HT-29 (cell line): ENCODE results near the gene ONECUT2. TPM values are rescaled to one million over a fixed set of nuclear protein-coding genes. Genes with fewer than 3 reads are reported as not detected.
"Not testable (repeated sequence)": the region's sequence is repeated elsewhere in the genome, so short reads cannot be mapped to it uniquely, and the experiment has no call there.

Experiments
- DNase-seq: peaks from one replicate; pipeline ENCODE4 v3.0.0-alpha.2; 2015; ENCODE audit warnings: low spot score
- total RNA-seq: library from RNA; depleted of rRNA; stranded (reverse); fragments of >200 nt; shearing (Covaris generic); gene quantifications from 2 replicates; pipeline ENCODE4 v1.2.3, GENCODE V29; 2014

Gene ONECUT2
- total RNA-seq, 1 experiment from 2014 or later = 8.6 TPM

- peak; percentile 37 for DNase-seq
These were observed 10.5 kb downstream of the ONECUT2 start for GRCh38 chr18:57445488-57446319.

GRCh38 chr18:57446322-57446721 lies 11.1 kb downstream of the ONECUT2 start:
- peak; percentile 52 for DNase-seq

GRCh38 chr18:57447154-57447621 lies 12.0 kb downstream of the ONECUT2 start:
- no peak for DNase-seq

- no peak for DNase-seq
These were observed 20.5 kb downstream of the ONECUT2 start for GRCh38 chr18:57455576-57456129.

GRCh38 chr18:57461652-57462269 lies 26.6 kb downstream of the ONECUT2 start:
- DNase-seq = no peak

- no peak for DNase-seq
These were observed 31.1 kb downstream of the ONECUT2 start for GRCh38 chr18:57466307-57466706.

- no peak for DNase-seq
These were observed 31.7 kb downstream of the ONECUT2 start for GRCh38 chr18:57466745-57467409.

- no peak for DNase-seq
These were observed 34.7 kb downstream of the ONECUT2 start for GRCh38 chr18:57469884-57470283.

GRCh38 chr18:57475408-57475807 lies 40.2 kb downstream of the ONECUT2 start:
- DNase-seq = no peak

GRCh38 chr18:57475903-57476302 lies 40.7 kb downstream of the ONECUT2 start:
- no peak for DNase-seq

GRCh38 chr18:57480733-57481132 lies 45.6 kb downstream of the ONECUT2 start:
- DNase-seq = no peak

- no peak for DNase-seq
These were observed 62.5 kb downstream of the ONECUT2 start for GRCh38 chr18:57497372-57498294.

GRCh38 chr18:57498682-57499256 lies 63.6 kb downstream of the ONECUT2 start:
- DNase-seq = no peak

GRCh38 chr18:57502624-57503023 lies 67.5 kb downstream of the ONECUT2 start:
- DNase-seq = no peak

GRCh38 chr18:57505231-57505630 lies 70.1 kb downstream of the ONECUT2 start:
- DNase-seq = no peak

GRCh38 chr18:57516056-57516455 lies 80.9 kb downstream of the ONECUT2 start:
- DNase-seq = no peak

- no peak for DNase-seq
These were observed 83.4 kb downstream of the ONECUT2 start for GRCh38 chr18:57518533-57518932.

GRCh38 chr18:57519668-57520424 lies 84.7 kb downstream of the ONECUT2 start:
- no peak for DNase-seq

GRCh38 chr18:57522348-57522747 lies 87.2 kb downstream of the ONECUT2 start:
- DNase-seq = not testable (repeated sequence)
